ENCODE measurements around the gene LRRC43. TPM values are rescaled to one million over a fixed set of nuclear protein-coding genes. Genes with fewer than 3 reads are reported as not detected.

Gene LRRC43
- total and polyA plus RNA-seq, 4 donors: 0.03 to 0.67 (median 0.13) TPM; not detected in 1

GRCh38 chr12:122238861-122239260 lies 55.9 kb downstream of the LRRC43 start:
- Histone ChIP-seq H3K9ac (ENCODE audit: low read depth in 1 of 2, low read length in 2 of 2) (no peak overlapping the region), H3K9me3 (ENCODE audit: control insufficient read depth in 4 of 4, low read length in 3 of 4) (no peaks in the 10 kb centered on the region), H3K36me3 (ENCODE audit: control insufficient read depth in 4 of 4, insufficient read depth in 3 of 4, low read depth in 1 of 4, low read length in 3 of 4) (peaks cover 1 to 13% (median 8%) of the 10 kb centered on the region in 4 donors), H3K4me1 (ENCODE audit: control insufficient read depth in 4 of 4, insufficient read depth in 4 of 4, low read length in 3 of 4) (peaks cover 0 to 10% (median 6%) of the 10 kb centered on the region in 4 donors), H3K27ac (ENCODE audit: low read depth in 1 of 2, low read length in 2 of 2) (no peak overlapping the region), H3K4me3 (ENCODE audit: low read depth in 1 of 3, low read length in 3 of 3) (no peak overlapping the region), H3K27me3 (ENCODE audit: control insufficient read depth in 4 of 4, insufficient read depth in 4 of 4, low read length in 3 of 4) (no peaks in the 10 kb centered on the region)
- DNase-seq (ENCODE audit: low spot score): no peak
- 97% methylated on average over 5 of the region's 5 CpGs for WGBS
- TF ChIP-seq CTCF (IDR thresholded peaks at IDR 0.05; ENCODE audit: low read depth, low read length, missing input control) (no peak), FOXA1 (IDR thresholded peaks at IDR 0.05) (no peak)

GRCh38 chr12:122243965-122244364 lies 61.0 kb downstream of the LRRC43 start:
- Histone ChIP-seq H3K36me3 (ENCODE audit: control insufficient read depth in 4 of 4, insufficient read depth in 3 of 4, low read depth in 1 of 4, low read length in 3 of 4) (peaks cover 1 to 12% (median 7%) of the 10 kb centered on the region in 4 donors), H3K9ac (ENCODE audit: low read depth in 1 of 2, low read length in 2 of 2) (no peak overlapping the region), H3K27ac (ENCODE audit: low read depth in 1 of 2, low read length in 2 of 2) (no peak overlapping the region), H3K27me3 (ENCODE audit: control insufficient read depth in 4 of 4, insufficient read depth in 4 of 4, low read length in 3 of 4) (no peaks in the 10 kb centered on the region), H3K4me1 (ENCODE audit: control insufficient read depth in 4 of 4, insufficient read depth in 4 of 4, low read length in 3 of 4) (no peaks in the 10 kb centered on the region), H3K9me3 (ENCODE audit: control insufficient read depth in 4 of 4, low read length in 3 of 4) (no peaks in the 10 kb centered on the region), H3K4me3 (ENCODE audit: low read depth in 1 of 3, low read length in 3 of 3) (no peak overlapping the region)
- no peak for TF ChIP-seq ATF3 (IDR thresholded peaks at IDR 0.05)
- TF ChIP-seq ZBTB33 (IDR thresholded peaks at IDR 0.05): no peak
- no peak for TF ChIP-seq HNF4A (conservative IDR thresholded peaks at IDR 0.05)
- no peak for TF ChIP-seq NR2F2 (IDR thresholded peaks at IDR 0.05)
- TF ChIP-seq HNF4G (IDR thresholded peaks at IDR 0.05): no peak
- no peak for TF ChIP-seq SP1 (IDR thresholded peaks at IDR 0.05)
- TF ChIP-seq FOXA1 (IDR thresholded peaks at IDR 0.05): no peak
- no peak for TF ChIP-seq FOXA2 (IDR thresholded peaks at IDR 0.05)
- no peak for DNase-seq (ENCODE audit: low spot score)
- 88% methylated on average over 6 of the region's 6 CpGs for WGBS

- no peak overlapping the region for H3K4me3 ChIP-seq (ENCODE audit: low read depth in 1 of 3, low read length in 3 of 3)
- no peaks in the 10 kb centered on the region for H3K9me3 ChIP-seq (ENCODE audit: control insufficient read depth in 4 of 4, low read length in 3 of 4)
- DNase-seq (ENCODE audit: low spot score): no peak
- H3K27ac ChIP-seq (ENCODE audit: low read depth in 1 of 2, low read length in 2 of 2): no peak overlapping the region
- no peaks in the 10 kb centered on the region for H3K4me1 ChIP-seq (ENCODE audit: control insufficient read depth in 4 of 4, insufficient read depth in 4 of 4, low read length in 3 of 4)
- peaks cover 1 to 17% (median 9%) of the 10 kb centered on the region in 4 donors for H3K36me3 ChIP-seq (ENCODE audit: control insufficient read depth in 4 of 4, insufficient read depth in 3 of 4, low read depth in 1 of 4, low read length in 3 of 4)
- WGBS: 85% methylated on average over 11 of the region's 11 CpGs
- H3K27me3 ChIP-seq (ENCODE audit: control insufficient read depth in 4 of 4, insufficient read depth in 4 of 4, low read length in 3 of 4): no peaks in the 10 kb centered on the region
- H3K9ac ChIP-seq (ENCODE audit: low read depth in 1 of 2, low read length in 2 of 2): no peak overlapping the region
- TF ChIP-seq ATF3 (IDR thresholded peaks at IDR 0.05) (no peak), CTCF (IDR thresholded peaks at IDR 0.05; ENCODE audit: low read depth, low read length, missing input control) (no peak), REST (IDR thresholded peaks at IDR 0.05) (no peak), ZBTB33 (IDR thresholded peaks at IDR 0.05) (no peak), EGR1 (IDR thresholded peaks at IDR 0.05; ENCODE audit: low read depth in 2 of 2) (no peak), HNF4A (conservative IDR thresholded peaks at IDR 0.05) (no peak), MAX (IDR thresholded peaks at IDR 0.05) (no peak)
Observed at GRCh38 chr12:122244565-122245371, 61.8 kb downstream of the LRRC43 start.
